NCI-H226 (cell line): ENCODE measurements around the gene TUBGCP3.

Source experiments
- DNase-seq: peaks from one replicate; pipeline ENCODE4 v3.0.0-alpha.2; 2015

The TUBGCP3 gene

DNA sequence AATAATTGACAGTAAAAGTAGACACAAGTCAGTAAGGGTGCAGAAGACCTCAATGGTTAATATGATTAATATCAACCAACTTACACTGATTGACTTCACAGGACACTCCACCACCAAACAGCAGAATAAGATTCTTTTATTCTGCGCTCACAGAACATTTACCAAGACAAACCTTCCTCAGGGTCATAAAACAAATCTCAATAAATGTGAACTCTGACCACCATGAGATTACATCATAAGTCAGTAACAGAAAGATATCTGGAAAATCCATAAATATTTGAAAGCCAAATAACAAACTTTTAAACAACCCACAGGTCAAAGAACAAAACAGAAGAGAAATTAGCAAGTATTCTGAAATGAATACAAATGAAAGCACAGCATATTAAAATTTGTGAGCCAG, 112.1 kb downstream of the TUBGCP3 start:
- DNase-seq, result no peak

DNA sequence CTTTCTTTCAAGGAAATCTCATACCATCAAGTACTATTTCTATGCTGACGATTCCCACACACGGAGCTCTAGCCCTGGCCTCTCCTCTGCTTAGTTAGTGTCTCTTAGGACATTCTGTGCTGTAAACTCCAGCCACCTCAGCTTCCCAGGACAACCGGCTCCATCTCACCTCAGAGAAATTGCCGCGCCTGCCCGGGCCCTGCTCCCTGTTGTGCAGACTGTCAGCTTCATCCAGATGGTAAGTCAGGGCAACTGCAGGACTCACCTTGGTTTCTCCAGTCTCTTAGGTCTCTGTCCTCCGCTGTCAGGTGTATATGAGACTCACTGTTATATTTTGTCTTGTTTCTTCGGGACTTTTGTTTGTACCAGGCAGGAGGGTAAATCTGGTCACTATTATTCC, 113.1 kb downstream of the TUBGCP3 start:
- no peak for DNase-seq

DNA sequence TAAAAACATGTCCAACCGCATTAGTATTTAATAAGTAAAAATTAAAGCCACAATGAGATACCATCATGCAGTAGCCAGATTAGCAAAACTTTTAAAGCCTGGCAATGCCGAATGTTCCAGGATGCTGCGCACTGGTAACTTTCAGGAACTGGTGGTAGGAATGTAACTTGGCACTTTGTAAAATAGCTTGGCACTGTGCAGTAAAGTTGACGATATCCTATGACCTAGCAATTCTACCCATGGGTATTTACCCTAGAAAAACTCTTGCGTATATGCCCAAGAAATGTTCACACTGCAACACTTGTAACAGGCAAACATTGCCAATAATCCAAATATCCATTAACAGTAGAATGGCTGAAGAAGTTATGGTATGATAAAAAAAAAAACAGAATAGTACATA, 114.1 kb downstream of the TUBGCP3 start:
- no peak for DNase-seq

DNA sequence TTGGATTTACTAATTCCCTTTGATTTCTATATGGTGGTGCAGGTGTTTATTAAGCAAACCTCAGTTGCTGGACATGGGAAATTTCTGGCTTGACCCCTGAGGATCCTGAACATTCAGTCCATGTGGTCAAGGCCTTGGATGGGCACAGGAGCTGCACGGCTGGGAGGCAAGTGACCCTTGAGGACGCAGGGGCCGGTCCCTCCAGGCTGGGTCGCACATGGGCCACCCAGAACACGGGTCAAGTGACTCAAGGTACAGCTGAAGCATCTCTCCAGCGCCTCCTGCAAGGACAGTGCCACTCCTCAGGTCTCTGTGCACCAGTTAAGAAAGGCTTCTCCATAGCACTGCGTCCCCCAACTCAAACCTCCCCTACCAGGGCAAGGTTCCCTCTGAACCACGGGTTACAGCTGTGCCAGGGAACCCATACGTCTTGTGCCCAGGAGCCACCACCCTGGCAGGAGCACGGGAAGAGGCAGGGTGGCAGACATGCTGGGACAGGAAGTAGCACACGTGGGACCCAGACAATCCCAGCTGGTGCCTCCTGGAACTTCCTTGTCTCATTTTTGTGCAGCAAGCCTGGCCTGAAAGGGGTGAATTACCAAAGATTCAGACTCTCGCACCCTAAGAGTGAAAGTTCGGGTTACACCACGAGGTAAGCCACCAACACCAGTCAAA, 118.7 kb downstream of the TUBGCP3 start:
- DNase-seq, result no peak

DNA sequence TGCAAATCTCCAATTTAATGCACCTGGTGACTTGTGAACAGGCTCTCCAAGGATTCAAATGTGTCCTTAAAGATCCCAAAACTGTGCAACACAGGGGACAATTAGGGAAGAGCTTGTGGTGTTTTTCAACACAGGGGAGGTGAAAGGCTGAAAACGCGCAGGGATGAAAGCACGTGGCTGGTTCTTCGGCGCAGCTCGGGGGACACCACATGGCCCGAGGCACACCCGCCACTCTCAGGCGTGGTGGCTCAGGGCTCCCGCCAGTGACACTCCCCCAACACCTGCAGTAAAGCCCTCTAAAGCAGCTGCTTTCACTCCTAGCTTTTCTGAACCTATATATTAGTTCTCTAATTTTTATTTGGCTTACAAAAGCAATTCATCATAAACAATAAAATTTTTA, 119.9 kb downstream of the TUBGCP3 start:
- DNase-seq, result no peak

DNA sequence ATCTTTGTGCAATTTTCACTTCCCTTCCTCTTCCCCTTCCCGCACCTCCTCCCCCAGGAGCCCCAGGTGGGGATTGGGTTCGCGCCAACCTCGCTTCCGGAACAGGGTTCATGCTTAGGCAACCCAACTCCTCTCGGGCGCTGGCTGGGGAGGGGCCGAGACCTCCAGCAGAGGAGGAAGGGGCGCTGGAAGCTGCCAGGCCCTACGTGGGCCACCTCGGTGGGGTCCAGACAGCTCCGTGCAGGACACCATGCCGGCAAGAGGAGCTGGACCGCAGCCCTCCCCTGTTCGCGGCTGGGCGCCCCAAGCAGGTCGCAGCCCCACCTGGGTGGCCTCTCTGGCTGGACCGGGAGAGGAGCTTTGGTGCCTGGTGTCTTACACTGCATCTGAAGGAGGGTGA, 120.7 kb downstream of the TUBGCP3 start:
- no peak for DNase-seq

DNA sequence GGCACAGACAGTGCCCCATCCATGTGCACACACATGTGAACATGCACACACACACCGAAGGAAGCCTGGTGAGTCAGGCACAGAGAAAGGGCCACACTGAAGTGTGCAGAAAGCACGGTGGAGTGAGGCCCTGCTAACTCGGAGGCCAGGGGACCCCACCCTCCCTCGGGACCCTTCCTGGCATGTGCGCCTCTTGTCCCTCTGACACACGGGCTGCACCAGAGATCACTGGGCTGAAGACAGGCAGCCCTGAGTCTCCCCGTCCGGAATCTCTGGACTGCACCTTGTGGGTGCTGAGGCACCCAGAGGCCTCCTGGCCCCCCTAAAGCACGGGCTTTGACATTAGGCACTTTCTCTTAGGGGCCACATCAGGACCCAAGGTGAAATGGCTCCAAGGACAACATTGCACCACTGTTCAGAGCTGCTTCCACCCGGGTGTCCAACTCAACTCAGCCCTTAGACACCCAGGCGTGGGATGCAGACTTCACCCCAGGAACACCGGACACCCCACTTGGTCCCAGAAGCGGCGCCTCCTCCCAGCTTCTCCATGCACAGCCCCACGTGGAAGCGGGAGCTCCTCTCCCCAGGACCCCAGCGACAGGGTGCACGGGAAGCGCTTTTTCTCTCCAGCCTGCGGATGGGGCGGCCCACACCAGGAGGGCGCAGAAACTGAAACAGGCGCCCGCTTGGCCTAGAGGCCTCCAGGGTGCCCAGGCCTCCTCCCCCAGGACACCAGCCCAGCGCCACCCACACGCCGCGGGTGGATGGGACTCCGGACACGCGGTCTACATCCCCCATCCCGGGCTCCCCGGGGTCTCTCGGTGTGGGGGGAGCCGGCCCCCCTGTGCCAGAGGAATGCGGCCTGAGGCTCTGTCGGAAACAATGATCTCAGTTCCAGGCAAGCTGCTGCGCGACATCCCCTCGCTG, 121.6 kb downstream of the TUBGCP3 start:
- DNase-seq, result no peak

DNA sequence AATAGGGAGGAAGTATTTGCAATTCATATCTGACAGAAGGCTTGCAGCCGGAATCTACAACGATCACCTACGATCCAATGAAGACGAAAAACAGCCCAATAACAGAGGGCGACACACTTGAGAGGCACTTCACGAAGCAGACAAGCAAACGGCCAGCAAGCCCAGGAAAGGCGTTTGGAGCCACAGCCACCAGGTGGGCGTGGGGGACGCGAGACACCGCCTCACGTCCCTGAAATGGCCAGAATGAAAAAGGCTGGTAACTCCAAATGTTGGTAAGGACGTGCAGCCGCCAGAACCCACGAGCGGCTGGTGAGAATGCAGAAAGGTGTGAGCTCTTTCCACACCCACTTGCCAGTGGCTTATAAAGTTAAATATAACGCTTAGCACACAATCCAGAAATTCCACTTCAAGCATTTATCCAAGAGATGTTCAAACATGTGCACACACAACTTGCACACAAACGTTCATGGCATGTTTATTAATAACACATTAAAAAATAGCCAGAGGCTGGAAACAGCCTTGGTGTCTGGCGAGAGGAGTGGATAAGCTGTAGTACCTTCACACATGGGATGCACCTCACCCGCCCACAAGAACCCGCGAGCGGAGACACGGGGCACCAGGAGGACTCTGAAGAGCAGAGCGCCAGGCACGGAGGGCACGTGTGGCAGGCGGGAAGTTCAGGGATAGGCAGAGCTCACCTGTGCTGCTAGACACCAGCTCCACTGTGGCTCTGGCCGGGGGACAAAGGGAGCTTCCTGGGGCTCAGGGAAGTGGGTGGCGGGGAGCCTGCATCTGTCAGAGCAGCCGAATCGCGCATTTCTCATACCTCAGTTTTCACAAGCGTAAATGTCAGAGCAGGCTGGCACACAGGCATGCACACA, 122.5 kb downstream of the TUBGCP3 start:
- DNase-seq, result no peak

DNA sequence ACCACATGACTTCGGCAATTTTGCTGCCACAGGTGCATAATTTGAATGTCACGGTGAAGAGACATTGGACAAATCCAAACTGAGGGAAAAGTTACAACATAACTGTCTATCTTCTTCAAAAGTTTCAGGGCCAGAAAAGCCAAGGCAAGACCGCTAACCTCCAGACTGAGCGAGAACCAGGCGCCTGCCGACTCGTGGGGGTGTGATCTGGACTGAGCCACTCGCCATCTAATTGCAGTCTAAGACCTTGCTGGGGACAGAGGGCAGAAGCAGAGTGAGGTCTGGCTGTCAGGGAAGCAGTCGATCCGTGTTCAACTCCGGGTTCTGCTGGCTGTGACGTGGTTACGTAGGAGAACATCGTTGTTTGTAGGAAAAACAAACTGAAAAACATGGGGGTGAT, 123.2 kb downstream of the TUBGCP3 start:
- no peak for DNase-seq

DNA sequence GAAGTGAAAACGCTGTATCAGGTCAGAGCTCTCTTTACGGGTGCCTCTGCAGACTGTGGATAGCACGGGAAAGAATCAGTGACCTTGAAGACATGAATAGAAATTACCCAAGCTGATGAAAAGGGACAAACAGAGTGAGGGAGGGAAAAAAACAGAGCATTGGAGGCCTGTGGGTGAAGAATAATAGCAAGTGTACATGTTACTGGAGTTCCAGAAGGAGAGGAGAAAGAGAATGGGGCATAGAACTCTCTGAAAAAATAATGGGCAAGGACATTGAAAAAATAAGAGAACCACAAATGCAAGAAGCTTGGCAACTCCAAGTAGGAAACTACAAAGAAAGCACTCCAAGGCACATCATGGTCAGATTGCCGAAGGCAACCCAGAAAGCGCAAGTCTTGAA, 125.5 kb downstream of the TUBGCP3 start:
- no peak for DNase-seq

DNA sequence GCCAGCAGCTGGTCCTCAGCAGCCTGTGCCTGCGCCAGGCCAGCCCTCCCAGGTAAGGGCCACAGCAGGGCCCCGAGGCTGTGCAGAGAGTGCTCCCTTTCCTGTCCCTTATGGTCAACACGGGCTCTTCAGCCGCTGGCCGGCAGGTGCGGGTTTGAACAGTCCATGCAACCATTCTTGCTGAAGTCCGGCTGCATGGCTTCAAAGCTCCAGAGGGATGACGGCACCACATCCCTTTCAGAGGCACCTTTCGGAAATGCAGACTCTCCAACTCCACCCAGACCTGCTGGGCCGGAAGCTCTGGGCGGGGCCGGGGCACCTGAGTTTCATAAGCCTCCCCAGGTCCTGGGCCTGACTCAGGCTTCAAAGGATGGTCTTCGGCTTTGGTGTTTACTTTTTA, 130.5 kb downstream of the TUBGCP3 start:
- no peak for DNase-seq

DNA sequence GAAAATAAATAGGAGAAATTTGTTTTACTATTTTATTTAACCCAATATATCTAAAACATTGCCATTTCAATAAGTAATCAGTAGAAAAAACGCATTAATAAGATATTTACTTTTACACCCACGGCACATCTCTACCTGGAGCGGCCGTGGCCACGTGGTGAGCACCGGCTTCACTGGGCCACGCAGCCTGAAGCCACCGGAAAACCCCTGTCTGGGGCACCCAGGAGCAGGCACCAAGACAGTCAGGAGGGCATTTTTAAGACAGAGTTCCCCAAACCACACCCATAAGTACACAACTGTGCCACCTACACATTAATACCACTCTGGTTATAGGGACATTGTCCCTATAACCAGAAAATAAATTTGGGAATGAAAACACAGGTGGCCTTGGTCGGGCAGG, 130.9 kb downstream of the TUBGCP3 start:
- DNase-seq, result no peak

DNA sequence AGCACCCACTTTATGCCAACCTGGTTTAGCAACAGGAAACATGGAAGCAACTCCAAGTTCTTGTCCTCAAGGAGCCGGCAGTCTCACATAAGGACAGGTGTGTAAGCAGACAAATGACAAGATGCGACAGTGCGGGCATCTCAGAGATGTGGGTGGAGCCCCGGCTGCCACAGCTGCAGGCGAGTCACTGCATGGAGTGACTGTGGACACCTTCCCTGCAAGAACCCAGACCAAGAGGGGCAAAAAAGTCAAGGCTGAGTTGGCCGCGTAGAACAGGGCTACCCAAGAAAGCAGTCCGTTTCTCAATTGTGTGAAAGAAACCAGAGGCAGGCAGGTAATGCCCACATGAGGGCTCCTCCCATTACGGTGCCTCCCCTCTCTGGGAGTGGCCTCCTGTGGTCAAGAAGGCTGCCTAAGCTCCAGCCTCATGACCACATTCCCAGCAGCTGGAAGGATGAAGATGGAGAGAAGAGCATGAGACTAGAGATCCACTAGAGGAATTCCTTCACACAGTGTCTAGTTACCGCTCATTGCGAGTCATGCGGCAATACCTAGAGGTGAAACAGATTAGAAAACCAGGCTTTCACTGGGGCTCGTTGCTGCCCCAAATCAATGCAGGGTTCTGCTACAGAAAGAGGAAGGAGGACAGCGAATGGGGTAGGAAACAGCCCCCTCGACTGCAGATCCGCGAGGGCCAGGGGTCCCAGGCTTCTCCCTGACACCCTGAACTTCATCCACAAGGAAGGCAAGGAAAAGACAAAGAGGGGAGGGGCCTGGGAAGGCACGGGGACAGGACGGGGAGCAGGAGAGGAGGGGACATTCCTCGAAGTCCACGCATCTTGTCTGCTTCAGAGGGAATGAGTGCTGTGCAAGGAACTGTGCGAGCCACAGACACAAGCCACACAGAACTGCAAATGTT, 131.6 kb downstream of the TUBGCP3 start:
- DNase-seq, result no peak

DNA sequence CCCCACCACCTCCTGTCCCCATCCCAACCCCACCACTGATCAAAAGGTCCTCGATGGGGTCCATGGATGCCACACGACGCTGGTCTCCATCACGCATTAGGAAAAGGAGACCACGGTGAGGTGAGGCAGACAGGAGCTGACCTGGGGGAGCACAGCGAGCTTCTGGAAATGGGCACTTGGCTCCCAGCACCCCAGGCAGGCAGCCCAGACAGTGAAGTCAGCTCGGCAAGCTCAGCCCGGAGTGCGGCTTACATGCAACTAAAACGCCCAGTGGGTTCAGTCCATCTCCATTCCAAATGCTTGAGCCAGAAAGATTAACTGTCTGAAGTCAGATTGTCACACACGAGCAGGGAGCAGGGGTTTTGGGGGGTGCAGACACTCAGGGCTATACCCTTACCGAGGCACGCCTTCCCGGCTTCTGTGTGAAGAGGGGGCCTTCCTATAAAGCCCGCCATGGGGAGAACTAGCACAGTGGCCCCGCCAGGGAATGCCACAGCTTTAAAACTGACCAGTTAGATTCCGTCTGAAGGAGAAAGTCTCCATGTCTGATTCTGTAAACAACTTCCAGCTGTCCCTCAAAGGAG, 132.4 kb downstream of the TUBGCP3 start:
- no peak for DNase-seq

DNA sequence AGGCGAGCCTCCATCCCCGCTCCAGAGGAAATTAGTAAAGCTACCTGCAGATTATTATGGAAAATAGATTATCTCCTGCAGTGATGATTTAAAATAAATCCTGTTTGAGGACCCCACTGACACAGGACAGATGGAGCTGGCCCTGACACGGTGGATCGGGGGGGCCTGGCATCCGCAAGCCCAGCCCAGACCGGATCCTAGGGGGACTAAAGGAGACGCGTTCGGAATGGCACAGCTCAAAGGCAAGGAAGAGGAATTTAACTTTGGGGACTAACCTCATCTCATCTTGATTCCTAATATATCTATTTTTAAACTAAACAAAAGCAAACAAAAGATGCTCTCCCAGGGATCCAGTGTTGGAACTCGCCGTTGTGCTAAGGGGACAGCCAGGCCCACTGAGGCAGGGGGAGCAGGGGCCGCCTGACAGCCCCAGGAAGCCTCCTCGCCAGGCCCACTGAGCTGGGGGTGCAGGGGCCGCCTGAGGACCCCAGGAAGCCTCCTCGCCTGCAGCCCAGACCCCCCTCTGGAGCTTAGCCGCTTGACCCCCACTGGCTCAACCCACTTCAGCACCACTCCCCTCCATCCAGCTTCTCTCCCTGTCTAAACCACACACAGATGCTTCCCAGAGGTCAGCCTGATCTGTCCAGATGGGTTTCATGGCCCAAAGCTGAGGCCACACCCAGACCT, 133.2 kb downstream of the TUBGCP3 start:
- no peak for DNase-seq

DNA sequence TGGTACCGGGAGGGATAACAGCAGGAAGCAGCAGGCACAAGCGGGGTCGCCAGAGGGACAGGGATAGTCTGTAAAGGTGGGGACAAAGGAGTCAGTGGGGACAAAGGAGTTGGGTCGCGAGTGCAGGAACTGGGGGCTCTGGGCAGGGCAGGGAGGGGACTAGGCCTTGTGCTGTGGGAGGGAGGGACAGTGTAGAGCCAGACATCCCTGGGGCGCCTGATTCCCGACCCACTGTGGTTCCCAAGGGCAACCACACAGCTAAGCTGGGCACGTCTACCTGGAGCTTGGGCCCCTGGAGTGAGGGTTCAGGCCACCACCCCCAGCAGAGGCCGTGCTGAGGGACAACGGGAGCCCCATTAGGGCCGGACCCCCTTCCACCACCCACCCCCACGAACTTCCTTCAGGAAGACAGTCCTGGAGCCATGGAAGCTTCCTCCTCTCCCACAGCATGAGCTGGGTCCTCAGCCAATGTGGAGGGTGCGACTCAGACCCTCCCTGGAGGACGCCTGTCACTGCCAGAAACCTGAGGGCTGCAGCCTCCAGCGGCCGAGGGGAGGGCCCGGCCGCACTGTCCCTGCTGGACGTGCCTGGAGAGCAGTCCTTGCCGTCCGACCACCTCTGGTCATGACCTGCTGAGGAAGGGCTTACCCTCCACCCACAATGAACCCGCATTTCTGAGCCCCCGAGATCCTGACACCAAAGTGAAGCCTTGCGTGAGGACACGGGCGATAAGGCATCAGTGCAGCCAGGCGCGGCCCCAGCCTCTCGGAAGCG, 133.9 kb downstream of the TUBGCP3 start:
- DNase-seq, result no peak

DNA sequence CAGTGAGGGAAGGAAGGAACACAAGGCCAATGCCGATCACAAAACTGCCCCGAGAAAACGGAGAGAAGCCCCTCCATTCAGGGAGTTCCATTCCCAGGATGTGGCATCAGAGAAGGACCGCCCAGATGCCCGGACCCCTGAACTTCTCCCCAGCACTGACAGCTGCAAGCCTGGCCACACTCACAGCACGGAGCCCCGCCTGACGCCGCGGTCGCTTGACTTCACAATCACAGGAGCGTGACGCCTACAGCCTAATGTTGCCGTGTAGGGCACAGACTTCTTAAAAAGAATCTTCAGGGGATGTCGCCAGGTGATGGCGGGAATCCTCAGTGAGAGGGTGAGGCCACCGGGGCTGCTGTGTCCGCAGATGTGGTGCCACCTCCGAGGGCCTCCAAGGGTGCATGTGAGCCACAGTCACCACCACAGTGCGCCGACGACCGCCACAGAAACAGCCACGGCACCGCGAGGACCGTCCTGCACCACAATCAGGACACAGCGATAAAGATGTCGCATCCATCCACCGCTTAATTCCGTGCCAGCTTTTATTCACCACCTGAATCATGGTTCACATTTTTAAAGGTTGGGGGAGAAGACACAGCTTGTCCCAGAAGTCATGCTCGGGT, 134.6 kb downstream of the TUBGCP3 start:
- no peak for DNase-seq

DNA sequence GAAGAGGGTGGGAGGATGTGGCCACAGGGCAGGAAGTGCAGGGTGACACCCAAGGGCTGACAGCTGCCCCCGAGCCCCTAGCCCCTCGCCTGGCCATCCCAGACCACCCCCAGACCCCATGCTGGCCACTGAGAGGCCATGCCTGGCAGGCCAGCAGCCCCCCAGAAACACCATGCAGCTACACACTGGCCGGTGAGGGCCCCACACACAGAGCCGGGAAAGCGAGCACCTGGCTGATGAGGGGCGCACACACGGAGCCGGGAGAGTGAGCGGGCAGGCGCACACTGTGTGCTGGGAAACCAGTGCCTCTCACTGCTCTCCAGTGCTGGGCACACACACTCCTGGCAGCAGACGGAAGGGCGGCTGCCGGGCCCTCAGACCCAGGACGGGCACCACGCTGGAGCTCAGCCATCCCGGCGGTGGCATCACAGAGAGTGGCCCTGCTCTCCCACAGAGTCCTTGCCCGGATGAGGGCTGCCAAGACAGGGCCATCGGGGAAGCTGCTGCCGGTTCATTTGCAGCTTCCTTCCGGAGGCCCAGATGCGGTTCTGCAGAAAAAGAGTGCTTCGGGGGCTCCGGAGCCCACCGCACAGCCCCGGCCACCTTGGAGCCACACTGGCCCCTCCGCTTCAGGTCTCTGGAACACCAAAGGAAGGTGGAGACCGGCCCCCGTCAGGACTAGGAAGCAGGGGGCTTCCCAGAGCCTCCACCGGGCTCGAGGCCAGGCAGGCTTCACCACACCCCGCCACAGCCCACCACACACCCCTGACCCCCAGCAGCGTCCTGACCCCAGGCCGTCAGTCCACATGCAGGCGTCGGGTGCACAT, 135.4 kb downstream of the TUBGCP3 start:
- DNase-seq, result no peak
